Activated CD4-positive, alpha-beta T cell treated with anti-CD3 and anti-CD28 coated beads, Interleukin-2, amount 50 U/mL, for 16 hours (primary cell): Measurements from ENCODE around the gene PRR5.

Experiments
- DNase-seq: peaks from one replicate; pipeline ENCODE4 v3.0.0-alpha.2; 2020

The PRR5 gene

GRCh38 chr22:44759430-44760310 is 57.7 kb downstream of the PRR5 start:
- no peak for DNase-seq

DNA sequence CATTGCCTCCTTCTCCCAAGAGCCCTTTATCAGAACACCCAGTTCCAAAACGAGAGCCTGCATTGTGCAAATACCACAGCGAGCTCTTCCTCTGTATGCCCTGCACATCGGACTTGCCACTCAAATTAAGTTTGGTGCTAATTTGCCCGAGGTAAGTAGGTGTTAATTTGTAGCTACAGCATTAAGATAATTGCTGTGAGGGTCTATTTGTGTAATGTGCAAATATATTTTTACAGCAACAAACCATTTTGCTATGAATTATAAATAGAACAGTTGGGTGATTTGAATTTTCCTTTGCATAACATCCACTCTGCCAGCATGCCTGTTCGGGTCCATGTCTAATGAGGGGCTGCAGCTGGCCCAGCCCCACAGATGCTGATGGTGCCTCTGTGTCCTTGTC is 58.5 kb downstream of the PRR5 start:
- DNase-seq, result no peak

DNA sequence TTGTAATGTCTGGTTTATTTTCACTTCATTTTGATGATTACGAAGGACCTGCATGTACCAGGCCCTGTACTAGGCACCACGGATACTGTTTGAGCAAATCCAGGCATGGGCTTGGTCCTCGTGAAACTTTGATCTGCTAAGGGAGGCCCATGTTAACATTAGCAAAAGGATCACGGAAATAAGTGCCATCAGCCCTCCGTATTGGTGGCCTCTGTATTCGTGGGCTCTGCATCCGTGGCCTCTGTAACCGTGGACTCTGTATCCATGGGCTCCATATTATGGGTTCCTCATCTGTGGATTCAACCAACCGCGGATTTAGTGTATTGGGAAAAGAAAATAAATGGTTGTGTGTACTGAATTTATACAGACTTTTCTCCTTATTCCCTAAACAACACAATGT is 59.0 kb downstream of the PRR5 start:
- DNase-seq, result no peak

GRCh38 chr22:44764373-44764772 is 62.4 kb downstream of the PRR5 start:
- no peak for DNase-seq

DNA sequence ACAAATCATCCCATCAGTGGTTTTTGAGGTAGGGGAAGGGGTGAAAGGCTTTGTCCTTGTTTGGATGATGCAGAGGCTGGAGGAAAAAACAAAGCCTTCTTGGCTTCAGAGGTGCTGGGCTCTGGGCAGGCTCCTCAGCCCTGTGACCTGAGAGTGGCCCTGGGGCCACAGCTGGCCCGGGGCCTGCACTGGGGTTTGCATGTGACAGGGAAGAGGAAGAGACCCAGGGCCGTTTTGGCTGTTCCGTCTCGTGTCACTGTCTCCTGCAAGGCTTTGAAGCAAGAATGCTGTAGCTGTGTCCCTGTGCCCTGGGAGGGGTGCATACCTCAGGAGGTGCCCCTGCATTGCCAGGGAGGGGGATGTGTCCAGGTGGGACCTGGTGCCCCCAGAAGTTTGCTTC is 63.0 kb downstream of the PRR5 start:
- no peak for DNase-seq

DNA sequence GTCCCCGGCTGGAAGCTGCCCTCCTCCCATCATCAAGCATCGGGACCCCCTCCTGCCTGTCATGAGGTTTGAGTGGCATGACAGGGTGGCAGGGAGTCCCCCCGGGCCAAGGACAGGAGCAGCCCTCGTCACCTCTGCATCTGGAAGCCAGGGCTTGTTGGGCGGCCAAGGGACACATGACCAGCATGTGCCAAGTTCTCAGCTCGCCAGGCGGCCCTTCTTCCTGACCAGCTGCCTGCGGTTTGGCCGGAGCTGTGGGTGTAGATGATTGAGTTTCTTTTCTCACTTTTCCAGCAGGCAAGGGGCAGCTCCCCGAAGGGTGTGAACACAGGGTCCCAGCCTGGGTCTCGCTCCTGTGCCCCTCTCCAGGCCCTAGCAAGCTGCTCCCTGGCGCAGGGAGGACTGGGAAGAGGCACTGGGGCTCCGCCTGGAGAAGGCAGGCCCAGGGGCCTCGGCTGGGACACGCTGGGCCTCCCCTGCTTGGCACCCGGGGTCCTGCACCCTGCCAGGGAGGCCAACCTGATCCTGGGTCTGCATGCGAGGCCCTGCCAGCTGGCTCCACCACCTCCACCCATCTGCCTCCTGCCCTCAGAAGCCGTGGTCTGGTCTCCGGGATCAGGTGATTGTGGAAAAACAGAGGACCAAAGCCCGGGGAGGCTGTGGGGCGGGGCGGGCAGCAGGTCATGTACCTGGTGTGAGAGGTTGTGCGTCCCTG is 63.7 kb downstream of the PRR5 start:
- no peak for DNase-seq

GRCh38 chr22:44773082-44773481 is 71.1 kb downstream of the PRR5 start:
- no peak for DNase-seq

- DNase-seq, result no peak
These were observed 73.9 kb downstream of the PRR5 start for GRCh38 chr22:44775862-44776261.

GRCh38 chr22:44776605-44777363 is 74.8 kb downstream of the PRR5 start:
- no peak for DNase-seq

DNA sequence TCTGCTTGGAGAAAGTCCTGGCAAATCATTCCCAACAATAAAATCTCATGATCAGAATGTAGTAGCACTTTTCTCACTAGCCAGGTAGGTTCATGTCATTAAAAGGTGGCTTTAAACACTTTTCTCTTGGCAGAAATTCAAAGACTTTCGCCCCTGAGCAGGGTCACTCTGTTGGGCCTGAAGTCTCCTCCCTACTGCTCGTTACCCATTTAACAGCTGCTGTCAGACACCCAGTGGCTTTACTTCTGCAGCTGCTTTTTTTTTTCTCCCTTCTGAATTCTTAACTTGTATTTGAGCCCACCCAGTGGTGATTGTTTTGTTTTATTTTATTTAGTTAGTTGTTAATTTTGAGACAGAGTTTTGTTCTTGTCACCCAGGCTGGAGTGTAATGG is 75.4 kb downstream of the PRR5 start:
- no peak for DNase-seq

GRCh38 chr22:44780876-44781449 is 79.0 kb downstream of the PRR5 start:
- DNase-seq, result no peak

DNA sequence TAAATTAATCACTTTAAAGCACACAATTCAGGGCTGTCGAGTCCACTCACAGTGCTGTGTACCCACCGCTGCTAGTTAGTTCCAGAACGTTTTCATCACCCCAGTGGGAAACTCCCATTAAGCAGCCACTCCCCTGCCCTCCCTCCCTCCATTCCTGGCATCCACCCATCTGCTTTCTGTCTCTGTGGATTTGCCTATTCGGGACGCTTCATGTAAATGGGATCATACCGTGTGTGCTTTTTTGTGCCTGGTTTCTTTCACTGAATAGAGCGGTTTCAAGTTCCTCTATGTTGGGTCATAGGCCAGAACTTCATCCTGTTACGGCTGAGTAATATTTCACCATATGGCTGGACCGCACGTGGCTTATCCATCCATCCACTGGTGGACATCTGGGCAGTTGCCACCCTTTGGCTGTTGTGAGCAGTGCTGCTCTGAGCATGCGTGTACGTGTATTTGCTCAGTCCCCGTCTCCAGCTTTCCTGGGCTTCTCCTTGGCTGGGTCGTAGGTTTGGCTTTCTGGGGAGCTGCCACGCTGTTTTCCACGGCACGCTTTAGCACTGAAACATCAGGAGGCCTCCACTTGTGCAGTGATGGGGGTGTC is 80.5 kb downstream of the PRR5 start:
- DNase-seq, result no peak

DNA sequence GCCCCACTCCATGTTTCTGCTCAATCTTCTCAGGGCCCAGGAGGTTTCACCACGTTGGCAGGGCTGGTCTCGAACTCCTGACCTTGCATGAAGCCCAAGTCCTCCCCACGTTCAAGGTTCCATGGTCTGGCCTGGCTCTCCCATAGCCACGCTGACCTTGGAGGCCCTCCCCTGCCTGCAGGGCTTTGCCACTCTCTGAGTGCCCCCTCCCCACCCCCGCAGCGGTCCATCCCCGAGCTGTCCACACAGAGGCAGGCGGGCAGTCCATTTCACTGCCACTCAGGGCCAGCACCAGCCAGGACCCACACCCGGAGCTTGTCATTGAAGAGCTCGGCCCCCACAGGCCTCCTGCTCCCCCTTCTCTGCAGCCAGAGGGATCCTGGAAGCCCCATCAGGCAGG is 81.1 kb downstream of the PRR5 start:
- no peak for DNase-seq

- DNase-seq, result no peak
These were observed 81.6 kb downstream of the PRR5 start for GRCh38 chr22:44783581-44783980.

DNA sequence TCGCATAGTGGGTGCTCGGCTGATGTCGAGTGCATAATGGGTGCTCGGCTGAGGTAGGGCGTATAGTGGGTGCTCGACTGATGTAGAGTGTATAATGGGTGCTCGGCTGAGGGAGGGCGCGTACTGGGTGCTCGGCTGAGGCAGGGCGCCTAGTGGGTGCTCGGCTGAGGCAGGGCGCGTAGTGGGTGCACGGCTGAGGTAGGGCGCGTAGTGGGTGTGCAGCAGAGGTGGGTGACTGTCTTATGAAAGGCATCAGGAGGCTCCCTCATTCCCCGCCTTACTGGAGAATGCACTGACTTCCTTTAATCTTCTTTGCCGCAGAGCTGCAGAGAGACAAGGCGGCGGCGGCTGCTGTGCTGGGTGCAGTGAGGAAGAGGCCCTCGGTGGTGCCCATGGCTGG is 84.1 kb downstream of the PRR5 start:
- no peak for DNase-seq

DNA sequence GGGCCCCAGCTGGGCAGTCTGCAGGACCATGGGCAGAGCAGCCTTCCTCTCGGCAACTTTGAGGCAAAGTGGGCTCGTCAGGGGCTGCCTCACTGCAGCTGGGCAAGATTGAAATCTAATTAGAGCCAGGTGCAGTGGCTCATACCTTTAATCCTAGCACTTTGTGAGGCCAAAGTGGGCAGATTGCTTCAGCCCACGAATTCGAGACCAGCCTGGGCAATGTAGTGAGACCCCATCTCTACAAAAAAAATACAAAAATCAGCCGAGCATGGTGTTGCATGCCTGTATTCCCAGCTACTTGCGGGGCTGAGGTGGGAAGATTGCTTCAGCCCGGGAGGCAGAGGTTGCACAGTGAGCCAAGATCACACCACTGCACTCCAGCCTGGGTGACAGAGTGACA is 84.6 kb downstream of the PRR5 start:
- no peak for DNase-seq
